CD4-positive, alpha-beta T cell treated with Interleukin-12 subunit alpha and Interleukin-12 subunit beta, for 1 hour (primary cell): ENCODE results near the gene PRAMEF4.
"Not testable (repeated sequence)": the region's sequence is repeated elsewhere in the genome, so short reads cannot be mapped to it uniquely, and the experiment has no call there.

Experiments used
- DNase-seq: peaks from one replicate; pipeline ENCODE4 v3.0.0-alpha.2; 2020

Gene PRAMEF4

DNA sequence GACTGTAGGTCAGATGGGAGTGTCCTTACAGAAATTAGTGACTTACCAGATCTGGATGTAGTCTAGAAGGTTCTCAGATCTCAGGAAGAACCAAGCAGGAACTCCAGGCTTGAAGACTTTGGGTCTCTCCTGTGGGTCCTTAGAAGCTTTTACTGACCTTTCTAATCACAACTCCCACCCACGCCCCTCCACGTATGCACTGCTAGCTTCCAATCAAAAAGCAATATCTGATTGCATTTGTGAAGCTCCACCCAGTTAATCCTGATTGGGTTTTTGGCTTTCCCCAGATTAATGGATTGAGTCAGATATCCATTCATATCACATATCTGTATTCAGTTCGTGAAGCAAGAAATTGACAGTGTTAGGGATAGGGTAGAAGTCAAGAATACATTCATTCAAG lies at the start of gene PRAMEF4:
PRAMEF4 (minus strand) TSS at position 101 of the 400 bp plus-strand sequence. CDS start 2,807 bp downstream, outside the sequence.
- not testable (repeated sequence) for DNase-seq

DNA sequence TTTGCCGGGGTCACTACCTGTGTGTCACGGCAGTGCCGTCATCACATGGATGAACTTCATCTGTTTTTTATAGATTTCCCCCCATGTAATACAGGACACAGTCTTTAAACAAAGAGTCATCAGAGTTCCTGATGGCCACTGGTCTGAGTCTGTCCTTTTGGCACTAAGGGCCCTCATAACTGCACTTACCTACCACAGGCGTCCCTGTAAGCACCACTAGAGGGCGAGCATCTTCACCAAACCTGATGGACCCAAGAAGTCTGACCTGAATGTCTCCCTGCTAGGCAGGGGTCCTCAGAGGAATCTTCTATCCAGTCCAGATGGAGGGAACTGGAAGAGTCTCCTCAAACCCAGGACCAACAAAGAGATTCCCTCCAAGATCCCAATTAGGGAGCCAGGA lies 38.4 kb upstream of the PRAMEF4 start:
- DNase-seq: not testable (repeated sequence)

DNA sequence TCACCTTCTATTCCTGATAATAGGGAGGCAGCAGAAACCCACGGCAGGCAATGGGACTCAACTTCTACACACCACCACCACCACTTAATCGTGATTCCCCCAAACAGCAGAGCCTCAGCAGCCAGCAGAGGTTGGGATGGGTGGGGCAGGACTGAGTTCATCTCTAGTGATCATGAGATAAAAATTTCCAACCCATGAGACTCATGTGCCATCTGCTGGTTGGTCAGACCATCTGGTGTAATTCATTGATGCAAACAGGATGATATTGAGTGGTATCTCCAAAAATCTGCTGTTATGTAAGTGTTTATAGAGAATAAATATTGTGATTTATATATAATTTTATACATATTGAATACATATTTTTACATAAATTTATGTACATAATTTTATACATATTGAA lies 35.7 kb upstream of the PRAMEF4 start:
- not testable (repeated sequence) for DNase-seq

DNA sequence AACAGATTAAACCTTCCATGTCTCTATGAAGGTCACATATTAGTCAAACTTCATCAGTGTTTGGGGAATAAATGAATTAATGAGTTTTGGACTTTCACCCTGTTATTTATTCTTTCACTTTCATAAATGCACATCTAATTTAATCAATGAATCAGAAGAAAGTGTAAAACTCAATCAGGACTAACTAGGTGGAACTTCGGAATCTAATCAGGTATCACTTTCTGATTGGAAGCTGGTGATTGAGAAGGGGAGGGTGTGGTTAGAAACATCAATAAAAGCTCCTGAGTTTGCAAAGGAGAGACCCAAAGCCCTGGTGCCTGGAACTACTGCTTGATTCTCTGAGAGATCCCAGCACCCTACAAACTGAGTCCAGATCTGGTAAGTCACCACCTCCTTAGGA lies 30.3 kb upstream of the PRAMEF4 start, which contains the start of gene PRAMEF7:
PRAMEF7 (plus strand) TSS at position 301 of the 400 bp plus-strand sequence. CDS start 1,083 bp downstream, outside the sequence.
- DNase-seq: not testable (repeated sequence)

DNA sequence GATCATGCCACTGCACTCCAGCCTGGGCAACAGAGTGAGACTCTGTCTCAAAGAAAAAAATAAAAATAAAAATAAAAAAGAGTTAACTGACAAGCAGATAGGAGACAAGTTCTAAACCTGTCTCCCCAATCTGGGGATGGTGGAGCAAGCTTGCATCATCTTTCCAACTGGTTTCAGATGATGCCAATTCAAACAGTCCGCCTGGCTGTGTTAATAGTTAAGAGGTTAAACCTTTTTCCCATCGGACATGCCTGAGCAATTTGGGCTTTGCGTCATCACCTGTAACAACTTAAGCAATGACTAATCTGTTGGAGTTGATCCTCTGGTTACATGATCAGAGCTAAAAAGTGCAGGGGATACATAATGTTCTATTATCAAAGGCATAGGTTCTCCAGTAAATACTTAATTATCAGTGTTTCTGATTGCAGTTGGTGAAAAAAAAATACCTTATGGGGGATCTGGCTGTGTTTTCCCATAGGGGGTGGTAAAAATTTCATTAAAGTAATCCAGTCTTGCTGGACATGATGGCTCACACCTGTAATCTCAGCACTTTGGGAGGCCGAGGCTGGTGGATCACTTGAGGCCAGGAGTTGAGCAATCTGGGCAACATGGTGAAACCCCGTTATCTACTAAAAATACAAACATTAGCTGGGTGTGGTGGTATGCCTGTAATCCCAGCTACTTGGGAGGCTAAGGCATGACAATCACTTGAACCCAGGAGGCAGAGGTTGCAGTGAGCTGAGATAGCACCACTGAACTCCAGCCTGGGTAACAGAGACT lies 18.0 kb upstream of the PRAMEF4 start:
- not testable (repeated sequence) for DNase-seq

DNA sequence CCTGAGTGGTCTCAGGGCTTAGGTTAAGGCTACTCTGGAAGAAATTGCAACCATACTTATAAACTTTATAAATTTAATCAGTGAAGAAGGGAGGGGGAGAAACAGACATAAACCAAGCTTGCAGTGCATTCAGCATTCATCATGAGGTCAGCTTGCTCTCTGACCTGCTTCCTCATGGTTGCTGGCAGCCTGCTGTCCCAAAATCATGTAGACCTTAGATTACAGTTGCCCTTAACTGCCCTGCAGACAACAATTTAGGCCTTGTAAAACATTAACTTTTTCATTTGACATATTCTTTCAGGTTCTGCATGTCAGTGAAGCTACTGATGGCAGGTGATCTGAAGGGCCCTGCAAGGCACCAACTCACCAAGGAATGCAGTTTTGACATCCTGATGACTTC lies 13.2 kb upstream of the PRAMEF4 start:
- DNase-seq: not testable (repeated sequence)

DNA sequence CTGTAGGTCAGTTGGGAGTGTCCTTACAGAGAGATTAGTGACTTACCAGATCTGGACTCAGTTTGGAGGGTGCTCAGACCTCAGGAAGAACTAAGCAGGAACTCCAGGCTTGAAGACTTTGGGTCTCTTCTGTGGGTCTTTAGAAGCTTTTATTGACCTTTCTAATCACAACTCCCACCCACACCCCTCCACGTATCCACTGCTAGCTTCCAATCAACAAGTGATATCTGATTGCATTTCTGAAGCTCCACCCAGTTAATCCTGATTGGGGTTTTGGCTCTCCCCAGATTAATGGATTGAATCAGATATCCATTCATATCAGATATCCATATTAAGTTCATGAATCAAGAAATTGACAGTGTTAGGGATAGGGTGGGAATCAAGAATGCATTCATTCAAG lies 12.2 kb upstream of the PRAMEF4 start, which contains the start of gene PRAMEF10:
PRAMEF10 (minus strand) TSS at position 101 of the 400 bp plus-strand sequence. CDS start 2,423 bp downstream, outside the sequence.
- not testable (repeated sequence) for DNase-seq

DNA sequence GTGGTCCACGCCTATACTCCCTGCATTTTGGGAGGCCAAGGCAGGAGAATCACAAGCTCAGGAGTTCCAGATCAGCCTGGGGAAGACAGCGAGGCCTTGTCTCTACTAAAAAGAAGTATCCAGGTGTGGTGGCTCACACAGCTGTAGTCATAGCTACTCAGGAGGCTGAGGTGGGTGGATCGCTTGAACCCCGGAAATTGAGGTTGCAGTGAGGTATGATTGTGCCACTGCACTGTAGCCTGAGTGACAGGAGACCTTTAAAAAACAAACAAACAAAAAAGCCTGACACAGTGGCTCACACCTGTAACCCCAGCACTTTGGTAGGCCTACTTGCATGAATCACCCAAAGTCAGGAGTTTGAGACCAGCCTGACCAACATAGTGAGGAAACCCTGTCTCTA lies 7.5 kb downstream of the PRAMEF4 start:
- DNase-seq: not testable (repeated sequence)

DNA sequence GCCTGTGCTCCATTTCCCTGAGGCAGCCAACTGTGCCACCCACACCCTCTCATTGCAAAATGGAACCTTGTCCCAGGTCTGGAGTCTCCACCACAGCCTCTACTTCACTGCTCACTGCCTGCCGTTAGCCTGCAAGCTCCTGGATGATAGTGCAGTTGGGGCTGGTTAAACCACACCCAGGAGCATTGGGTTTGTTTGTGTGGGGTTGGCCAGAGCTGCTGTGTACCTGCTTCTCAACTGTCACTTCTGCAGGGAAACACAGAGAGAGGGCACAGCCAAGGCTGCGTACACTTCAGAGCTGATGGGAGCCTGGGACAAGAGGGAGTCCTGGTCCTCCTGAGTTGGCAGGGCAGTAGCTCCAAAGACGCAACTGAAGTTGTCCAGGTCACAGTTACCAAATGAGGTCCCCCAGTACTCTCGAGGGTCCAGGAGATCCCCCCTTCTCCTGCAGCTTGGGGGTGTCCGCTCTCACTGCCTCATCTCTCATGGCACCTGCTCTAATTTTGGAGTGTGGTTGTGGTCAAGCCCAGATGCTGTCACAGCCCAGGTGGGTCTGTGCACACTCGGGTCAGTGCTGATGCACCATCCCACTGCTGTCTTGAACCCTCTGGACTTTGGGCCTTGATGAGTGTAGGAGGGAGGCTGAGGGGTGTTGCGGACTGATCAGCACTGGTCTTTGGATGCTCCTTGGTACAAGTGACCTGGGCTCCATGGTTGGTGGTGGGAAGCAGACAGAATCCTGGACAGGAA lies 22.7 kb downstream of the PRAMEF4 start:
- not testable (repeated sequence) for DNase-seq

DNA sequence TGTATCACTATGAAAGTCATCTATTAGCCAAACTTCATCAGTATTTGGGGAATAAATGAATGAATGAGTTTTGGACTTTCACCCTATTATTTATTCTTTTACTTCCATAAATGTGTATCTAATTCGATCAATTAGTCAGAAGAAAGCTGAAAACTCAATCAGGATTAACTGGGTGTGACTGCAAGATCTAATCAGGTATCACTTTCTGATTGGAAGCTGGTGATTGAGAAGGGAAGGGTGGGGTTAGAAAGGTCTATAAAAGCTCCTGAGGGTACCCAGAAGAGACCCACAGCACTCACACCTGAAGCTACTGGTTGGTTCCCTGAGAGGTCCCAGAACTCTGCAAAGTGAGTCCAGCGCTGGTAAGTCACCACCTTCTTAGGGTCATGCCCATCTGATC lies 29.2 kb downstream of the PRAMEF4 start, which contains the start of gene PRAMEF2:
PRAMEF2 (plus strand) TSS at position 301 of the 400 bp plus-strand sequence. CDS start 1,924 bp downstream, outside the sequence.
- not testable (repeated sequence) for DNase-seq

DNA sequence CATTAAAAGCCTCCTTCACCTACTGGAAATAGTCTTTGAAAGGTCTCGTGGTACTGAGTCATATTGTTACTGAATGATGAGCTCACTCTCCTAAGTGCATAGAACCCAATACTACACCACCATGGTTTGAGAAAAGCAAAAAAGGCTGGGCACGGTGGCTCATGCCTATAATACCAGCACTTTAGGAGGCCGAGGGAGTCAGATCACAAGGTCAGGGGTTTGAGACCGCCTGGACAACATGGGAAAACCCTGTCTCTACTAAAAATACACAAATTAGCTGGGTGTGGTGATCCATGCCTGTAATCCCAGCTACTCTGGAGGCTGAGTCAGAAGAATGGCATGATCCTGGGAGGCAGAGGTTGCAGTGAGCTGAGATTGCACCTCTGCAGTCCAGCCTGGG lies 34.2 kb downstream of the PRAMEF4 start:
- DNase-seq: no peak

DNA sequence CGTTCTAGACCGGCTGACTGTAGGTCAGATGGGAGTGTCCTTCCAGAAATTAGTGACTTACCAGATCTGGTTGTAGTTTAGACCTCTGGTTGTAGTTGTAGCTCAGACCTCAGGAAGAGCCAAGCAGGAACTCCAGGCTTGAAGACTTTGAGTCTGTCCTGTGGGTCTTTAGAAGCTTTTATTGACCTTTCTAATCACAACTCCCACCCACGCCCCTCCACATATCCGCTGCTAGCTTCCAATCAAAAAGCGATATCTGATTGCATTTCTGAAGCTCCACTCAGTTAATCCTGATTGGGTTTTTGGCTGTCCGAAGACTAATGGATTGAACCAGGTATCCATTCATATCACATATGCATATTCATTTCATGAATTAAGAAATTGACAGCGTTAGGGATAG lies 37.4 kb downstream of the PRAMEF4 start, which contains the start of gene HNRNPCL1:
HNRNPCL1 (minus strand) TSS at position 101 of the 400 bp plus-strand sequence. CDS start 431 bp downstream, outside the sequence.
- DNase-seq: not testable (repeated sequence)

DNA sequence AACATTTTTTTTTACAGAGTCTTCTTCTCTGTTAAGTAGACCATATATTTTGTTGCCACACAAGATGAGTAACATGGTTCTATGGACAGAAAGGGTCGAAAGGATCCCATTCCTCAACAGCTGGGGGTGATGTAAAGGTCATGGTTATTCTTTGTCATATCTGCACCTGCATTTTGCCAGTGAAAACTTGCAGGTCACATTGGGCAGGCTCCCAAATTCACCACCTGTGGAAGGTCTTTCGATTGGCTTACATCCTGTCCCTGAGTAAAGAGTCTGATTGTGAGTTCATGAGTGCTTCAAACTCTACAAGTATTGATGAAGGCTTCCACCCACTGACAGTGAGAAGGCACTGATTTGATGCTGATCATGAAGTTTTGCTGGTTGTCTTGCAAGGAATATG lies 52.8 kb downstream of the PRAMEF4 start:
- not testable (repeated sequence) for DNase-seq

DNA sequence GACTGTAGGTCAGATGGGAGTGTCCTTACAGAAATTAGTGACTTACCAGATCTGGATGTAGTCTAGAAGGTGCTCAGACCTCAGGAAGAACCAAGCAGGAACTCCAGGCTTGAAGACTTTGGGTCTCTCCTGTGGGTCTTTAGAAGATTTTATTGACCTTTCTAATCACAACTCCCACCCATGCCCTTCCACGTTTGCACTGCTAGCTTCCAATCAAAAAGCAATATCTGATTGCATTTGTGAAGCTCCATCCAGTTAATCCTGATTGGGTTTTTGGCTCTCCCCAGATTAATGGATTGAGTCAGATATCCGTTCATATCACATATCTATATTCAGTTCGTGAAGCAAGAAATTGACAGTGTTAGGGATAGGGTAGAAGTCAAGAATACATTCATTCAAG lies 54.7 kb downstream of the PRAMEF4 start, which contains the start of gene PRAMEF11:
PRAMEF11 (minus strand) TSS at position 101 of the 400 bp plus-strand sequence. CDS start 2,621 bp downstream, outside the sequence.
- not testable (repeated sequence) for DNase-seq
